Measurements from ENCODE around the gene GBE1.
A peak's percentile ranks its signal among the peaks of the same experiment; 100 is the strongest.

Gene GBE1

GRCh38 chr3:81728766-81729544, 32.5 kb downstream of the GBE1 start:
- no peak overlapping the region for H3K4me3 ChIP-seq (replicated peaks in 1 of 2; ENCODE audit: low read depth in 2 of 2, low read length in 2 of 2)
- DNase-seq (ENCODE audit: low read depth in 2 of 2), result peak; percentile 61 to 71
- no peak for TF ChIP-seq CTCF (IDR thresholded peaks at IDR 0.05; ENCODE audit: low read depth, low read length)

GRCh38 chr3:81726735-81727134, 34.7 kb downstream of the GBE1 start:
- peak overlapping the region in 1 of 2 donors; percentile 22 for H3K4me3 ChIP-seq (replicated peaks in 1 of 2; ENCODE audit: low read depth in 2 of 2, low read length in 2 of 2)
- DNase-seq (ENCODE audit: low read depth in 2 of 2), result peak; percentile 64 to 82
- TF ChIP-seq CTCF (IDR thresholded peaks at IDR 0.05; ENCODE audit: low read depth, low read length), result no peak

- no peak overlapping the region for H3K4me3 ChIP-seq (replicated peaks in 1 of 2; ENCODE audit: low read depth in 2 of 2, low read length in 2 of 2)
- no peak for TF ChIP-seq CTCF (IDR thresholded peaks at IDR 0.05; ENCODE audit: low read depth, low read length)
- DNase-seq (ENCODE audit: low read depth in 2 of 2), result peak; percentile 40 to 75
Observed at GRCh38 chr3:81726132-81726531, 35.3 kb downstream of the GBE1 start.

- H3K4me3 ChIP-seq (replicated peaks in 1 of 2; ENCODE audit: low read depth in 2 of 2, low read length in 2 of 2), result no peak overlapping the region
- no peak for TF ChIP-seq CTCF (IDR thresholded peaks at IDR 0.05; ENCODE audit: low read depth, low read length)
- peak; percentile 69 to 72 for DNase-seq (ENCODE audit: low read depth in 2 of 2)
Observed at GRCh38 chr3:81723732-81724313, 37.6 kb downstream of the GBE1 start.

- TF ChIP-seq CTCF (IDR thresholded peaks at IDR 0.05; ENCODE audit: low read depth, low read length), result no peak
- no peak for DNase-seq (ENCODE audit: low read depth in 2 of 2)
- no peak overlapping the region for H3K4me3 ChIP-seq (replicated peaks in 1 of 2; ENCODE audit: low read depth in 2 of 2, low read length in 2 of 2)
Observed at GRCh38 chr3:81718311-81718710, 43.1 kb downstream of the GBE1 start.

GRCh38 chr3:81716870-81717509, 44.5 kb downstream of the GBE1 start:
- DNase-seq (ENCODE audit: low read depth in 2 of 2), result peak; percentile 61 to 73
- no peak for TF ChIP-seq CTCF (IDR thresholded peaks at IDR 0.05; ENCODE audit: low read depth, low read length)
- no peak overlapping the region for H3K4me3 ChIP-seq (replicated peaks in 1 of 2; ENCODE audit: low read depth in 2 of 2, low read length in 2 of 2)
